IMR-90 (cell line): ENCODE measurements around the gene ZNF644.

Experiments used
- MAZ ChIP-seq: IDR thresholded peaks from 2 replicates; pipeline ENCODE4 v1.6.1; 2012; ENCODE audit warnings: low read depth, mild to moderate bottlenecking, low read length, improper control_type of control experiment, moderate library complexity, borderline replicate concordance
- POLR2A ChIP-seq: IDR thresholded peaks from 2 replicates; pipeline ENCODE4 v1.6.1; 2012; ENCODE audit warnings: mild to moderate bottlenecking, low read depth, low read length
- RFX5 ChIP-seq: IDR thresholded peaks from 2 replicates; pipeline ENCODE4 v1.8.0; 2012; ENCODE audit warnings: low read depth, mild to moderate bottlenecking, low read length, moderate library complexity
- SMC3 ChIP-seq: fragments of 150-350 bp; IDR thresholded peaks from 2 replicates; pipeline ENCODE4 v1.6.1; 2016; ENCODE audit warnings: low read depth, mild to moderate bottlenecking, antibody characterized with exemption, low read length, moderate library complexity
- TF ChIP-seq, protein P1 (sequence below): conservative IDR thresholded peaks from 2 replicates; pipeline ENCODE4 v1.5.1; 2012; ENCODE audit warnings: mild to moderate bottlenecking, low read depth, low read length, improper control_type of control experiment
- TF ChIP-seq, protein P2 (sequence below): fragments of 150-350 bp; IDR thresholded peaks from 2 replicates; pipeline ENCODE4 v1.6.1; 2016; ENCODE audit warnings: low read depth, mild to moderate bottlenecking, low read length, moderate library complexity, borderline replicate concordance
- TF ChIP-seq, protein P3 (sequence below): fragments of 150-350 bp; IDR thresholded peaks from 2 replicates; pipeline ENCODE4 v1.6.1; 2017; ENCODE audit warnings: mild to moderate bottlenecking, antibody characterized with exemption, low read length, low read depth

GRCh38 chr1:91018006-91018405 is 3.8 kb downstream of the ZNF644 start:
- TF ChIP-seq, protein P1, sequence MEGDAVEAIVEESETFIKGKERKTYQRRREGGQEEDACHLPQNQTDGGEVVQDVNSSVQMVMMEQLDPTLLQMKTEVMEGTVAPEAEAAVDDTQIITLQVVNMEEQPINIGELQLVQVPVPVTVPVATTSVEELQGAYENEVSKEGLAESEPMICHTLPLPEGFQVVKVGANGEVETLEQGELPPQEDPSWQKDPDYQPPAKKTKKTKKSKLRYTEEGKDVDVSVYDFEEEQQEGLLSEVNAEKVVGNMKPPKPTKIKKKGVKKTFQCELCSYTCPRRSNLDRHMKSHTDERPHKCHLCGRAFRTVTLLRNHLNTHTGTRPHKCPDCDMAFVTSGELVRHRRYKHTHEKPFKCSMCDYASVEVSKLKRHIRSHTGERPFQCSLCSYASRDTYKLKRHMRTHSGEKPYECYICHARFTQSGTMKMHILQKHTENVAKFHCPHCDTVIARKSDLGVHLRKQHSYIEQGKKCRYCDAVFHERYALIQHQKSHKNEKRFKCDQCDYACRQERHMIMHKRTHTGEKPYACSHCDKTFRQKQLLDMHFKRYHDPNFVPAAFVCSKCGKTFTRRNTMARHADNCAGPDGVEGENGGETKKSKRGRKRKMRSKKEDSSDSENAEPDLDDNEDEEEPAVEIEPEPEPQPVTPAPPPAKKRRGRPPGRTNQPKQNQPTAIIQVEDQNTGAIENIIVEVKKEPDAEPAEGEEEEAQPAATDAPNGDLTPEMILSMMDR = peak; percentile 33; the same call in 1 of the 2 replicates
- TF ChIP-seq, protein P2, sequence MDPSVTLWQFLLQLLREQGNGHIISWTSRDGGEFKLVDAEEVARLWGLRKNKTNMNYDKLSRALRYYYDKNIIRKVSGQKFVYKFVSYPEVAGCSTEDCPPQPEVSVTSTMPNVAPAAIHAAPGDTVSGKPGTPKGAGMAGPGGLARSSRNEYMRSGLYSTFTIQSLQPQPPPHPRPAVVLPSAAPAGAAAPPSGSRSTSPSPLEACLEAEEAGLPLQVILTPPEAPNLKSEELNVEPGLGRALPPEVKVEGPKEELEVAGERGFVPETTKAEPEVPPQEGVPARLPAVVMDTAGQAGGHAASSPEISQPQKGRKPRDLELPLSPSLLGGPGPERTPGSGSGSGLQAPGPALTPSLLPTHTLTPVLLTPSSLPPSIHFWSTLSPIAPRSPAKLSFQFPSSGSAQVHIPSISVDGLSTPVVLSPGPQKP = no peak
- TF ChIP-seq RFX5 = no peak
- TF ChIP-seq MAZ = no peak
- no peak for TF ChIP-seq SMC3
- TF ChIP-seq POLR2A = no peak
- TF ChIP-seq, protein P3, sequence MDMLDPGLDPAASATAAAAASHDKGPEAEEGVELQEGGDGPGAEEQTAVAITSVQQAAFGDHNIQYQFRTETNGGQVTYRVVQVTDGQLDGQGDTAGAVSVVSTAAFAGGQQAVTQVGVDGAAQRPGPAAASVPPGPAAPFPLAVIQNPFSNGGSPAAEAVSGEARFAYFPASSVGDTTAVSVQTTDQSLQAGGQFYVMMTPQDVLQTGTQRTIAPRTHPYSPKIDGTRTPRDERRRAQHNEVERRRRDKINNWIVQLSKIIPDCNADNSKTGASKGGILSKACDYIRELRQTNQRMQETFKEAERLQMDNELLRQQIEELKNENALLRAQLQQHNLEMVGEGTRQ = no peak
